ENCODE measurements around the gene PTPRK. TPM values are rescaled to one million over a fixed set of nuclear protein-coding genes. Genes with fewer than 3 reads are reported as not detected.
A peak's percentile ranks its signal among the peaks of the same experiment; 100 is the strongest.
"Not testable (repeated sequence)": the region's sequence is repeated elsewhere in the genome, so short reads cannot be mapped to it uniquely, and the experiment has no call there.

Gene PTPRK
- total and polyA plus RNA-seq, 2 donors (not counting 1 experiment from before 2014, with no cell fraction given) = 19.4 to 75.5 TPM

- H3K4me3 ChIP-seq (replicated peaks in 1 of 4; ENCODE audit: control extremely low read depth in 1 of 4, insufficient read depth in 1 of 4, low read depth in 3 of 4, low read length in 4 of 4) = no peak overlapping the region
- no peak for DNase-seq (ENCODE audit: low read depth in 2 of 2)
- no peak overlapping the region for H2AFZ ChIP-seq (ENCODE audit: low read length)
- no peaks in the 10 kb centered on the region for H3K4me1 ChIP-seq (ENCODE audit: control insufficient read depth, extremely low read depth, insufficient read depth, low read length)
- no peaks in the 10 kb centered on the region for H3K27me3 ChIP-seq (ENCODE audit: control insufficient read depth, insufficient read depth, low read length)
- H3K79me2 ChIP-seq (ENCODE audit: control insufficient read depth, insufficient read depth, low read length) = peaks cover 15% of the 10 kb centered on the region
- H4K20me1 ChIP-seq (ENCODE audit: control insufficient read depth, extremely low read depth, insufficient read depth, low read length) = no peaks in the 10 kb centered on the region
- TF ChIP-seq EZH2 (IDR thresholded peaks at IDR 0.05; ENCODE audit: low read length, missing control alignments) = no peak
- TF ChIP-seq CTCF (conservative IDR thresholded peaks at IDR 0.05 in 1 of 2, IDR thresholded peaks at IDR 0.05 in 1 of 2; ENCODE audit: low read depth in 1 of 2, low read length in 2 of 2) = peak; percentile 14 to 33
- no peak overlapping the region for H3K27ac ChIP-seq (ENCODE audit: insufficient read depth, low read length)
- no peak overlapping the region for H3K4me2 ChIP-seq (ENCODE audit: extremely low read depth, insufficient read depth, low read length)
- H3K9ac ChIP-seq (ENCODE audit: insufficient read depth, low read length) = no peak overlapping the region
- no peaks in the 10 kb centered on the region for H3K9me3 ChIP-seq (ENCODE audit: control insufficient read depth, insufficient read depth, low read depth, low read length)
- H3K36me3 ChIP-seq (ENCODE audit: control insufficient read depth, insufficient read depth, low read length) = no peaks in the 10 kb centered on the region
Observed at GRCh38 chr6:128487055-128487454, 33.3 kb downstream of the PTPRK start.

- not testable (repeated sequence) for H2AFZ ChIP-seq (ENCODE audit: low read length); DNase-seq (ENCODE audit: low read depth in 2 of 2); H3K27ac ChIP-seq (ENCODE audit: insufficient read depth, low read length); H3K4me2 ChIP-seq (ENCODE audit: extremely low read depth, insufficient read depth, low read length); H3K9me3 ChIP-seq (ENCODE audit: control insufficient read depth, insufficient read depth, low read depth, low read length); H3K4me1 ChIP-seq (ENCODE audit: control insufficient read depth, extremely low read depth, insufficient read depth, low read length); H4K20me1 ChIP-seq (ENCODE audit: control insufficient read depth, extremely low read depth, insufficient read depth, low read length); H3K27me3 ChIP-seq (ENCODE audit: control insufficient read depth, insufficient read depth, low read length); H3K36me3 ChIP-seq (ENCODE audit: control insufficient read depth, insufficient read depth, low read length); H3K4me3 ChIP-seq (replicated peaks in 1 of 4; ENCODE audit: control extremely low read depth in 1 of 4, insufficient read depth in 1 of 4, low read depth in 3 of 4, low read length in 4 of 4); H3K9ac ChIP-seq (ENCODE audit: insufficient read depth, low read length)
- H3K79me2 ChIP-seq (ENCODE audit: control insufficient read depth, insufficient read depth, low read length) = peaks cover 15% of the 10 kb centered on the region
Observed at GRCh38 chr6:128486580-128486979, 33.8 kb downstream of the PTPRK start.

GRCh38 chr6:128483472-128484135 is 36.8 kb downstream of the PTPRK start:
- TF ChIP-seq CTCF (conservative IDR thresholded peaks at IDR 0.05 in 1 of 2, IDR thresholded peaks at IDR 0.05 in 1 of 2; ENCODE audit: low read depth in 1 of 2, low read length in 2 of 2) (no peak), EZH2 (IDR thresholded peaks at IDR 0.05; ENCODE audit: low read length, missing control alignments) (no peak)
- Histone ChIP-seq H3K27me3 (ENCODE audit: control insufficient read depth, insufficient read depth, low read length) (no peaks in the 10 kb centered on the region), H3K9me3 (ENCODE audit: control insufficient read depth, insufficient read depth, low read depth, low read length) (no peaks in the 10 kb centered on the region), H3K4me1 (ENCODE audit: control insufficient read depth, extremely low read depth, insufficient read depth, low read length) (no peaks in the 10 kb centered on the region), H3K4me2 (ENCODE audit: extremely low read depth, insufficient read depth, low read length) (no peak overlapping the region), H3K4me3 (replicated peaks in 1 of 4; ENCODE audit: control extremely low read depth in 1 of 4, insufficient read depth in 1 of 4, low read depth in 3 of 4, low read length in 4 of 4) (no peak overlapping the region), H2AFZ (ENCODE audit: low read length) (no peak overlapping the region), H3K9ac (ENCODE audit: insufficient read depth, low read length) (no peak overlapping the region), H3K79me2 (ENCODE audit: control insufficient read depth, insufficient read depth, low read length) (peaks cover 10% of the 10 kb centered on the region), H3K27ac (ENCODE audit: insufficient read depth, low read length) (no peak overlapping the region), H4K20me1 (ENCODE audit: control insufficient read depth, extremely low read depth, insufficient read depth, low read length) (no peaks in the 10 kb centered on the region), H3K36me3 (ENCODE audit: control insufficient read depth, insufficient read depth, low read length) (no peaks in the 10 kb centered on the region)
- DNase-seq (ENCODE audit: low read depth in 2 of 2) = no peak

Measured in fibroblast of lung (primary cell).